ENCODE measurements around the gene DNAH17. TPM values are rescaled to one million over a fixed set of nuclear protein-coding genes. Genes with fewer than 3 reads are reported as not detected.

DNAH17 gene
- total RNA-seq, 1 experiment from 2014 or later = 0.13 TPM

DNA sequence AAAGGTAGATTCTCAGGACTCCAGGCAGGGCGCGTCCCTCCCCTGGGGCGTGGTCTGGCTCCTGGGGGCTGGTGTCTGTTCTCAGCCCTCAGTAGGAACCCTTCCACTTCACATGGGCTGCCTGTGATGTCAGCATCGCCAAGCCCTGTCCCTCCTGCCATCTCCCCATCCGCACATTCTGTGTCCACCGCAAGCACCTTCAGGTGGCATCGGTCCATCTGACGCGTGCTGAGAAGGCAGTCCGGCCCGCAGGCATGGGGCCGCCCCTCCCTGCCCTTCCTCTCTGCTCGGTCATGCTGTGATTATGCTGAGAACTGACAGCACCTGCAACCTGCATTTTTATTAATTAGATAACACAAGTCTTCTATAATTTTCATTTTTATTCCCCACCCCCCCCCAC lies 12.7 kb upstream of the DNAH17 start:
- WGBS (ENCODE audit: extremely low coverage, insufficient read length, low lambda C conversion rate) = no CpG with 5 or more reads among the region's 13 CpGs

More for the DNA sequence above, 12.7 kb upstream of the DNAH17 start:
- Histone ChIP-seq H4K20me1 (ENCODE audit: control insufficient read depth, insufficient read depth, insufficient read length) (no peaks in the 10 kb centered on the region), H3K9me3 (ENCODE audit: control insufficient read depth, low read depth, low read length) (no peaks in the 10 kb centered on the region), H3K79me2 (ENCODE audit: insufficient read depth, low read length) (no peaks in the 10 kb centered on the region), H2AK5ac (ENCODE audit: insufficient read length, low read length) (no peak overlapping the region), H3K14ac (ENCODE audit: insufficient read depth, low read length) (no peak overlapping the region; the same call in 1 of the 2 replicates), H3K56ac (ENCODE audit: insufficient read length, low read depth, low read length) (no peak overlapping the region), H3K4ac (ENCODE audit: low read depth, low read length) (no peak overlapping the region), H3K27ac (ENCODE audit: insufficient read length, low read depth, low read length) (no peak overlapping the region), H4K8ac (replicated peaks; ENCODE audit: insufficient read length, low read depth, low read length) (no peak overlapping the region), H3K23me2 (ENCODE audit: insufficient read length, low read depth, low read length, poor library complexity, severe bottlenecking) (no peaks in the 10 kb centered on the region), H3K9ac (ENCODE audit: extremely low read depth, insufficient read length, low read length) (no peak overlapping the region), H3K4me1 (ENCODE audit: insufficient read depth, low read length) (no peaks in the 10 kb centered on the region), H2BK15ac (ENCODE audit: low read depth, low read length) (no peak overlapping the region), H4K5ac (ENCODE audit: insufficient read length, low read depth, low read length) (no peak overlapping the region), H3K23ac (ENCODE audit: insufficient read length, low read depth, low read length) (no peak overlapping the region), H3K79me1 (ENCODE audit: insufficient read depth, low read depth, low read length, poor library complexity, severe bottlenecking) (no peaks in the 10 kb centered on the region), H2BK5ac (ENCODE audit: insufficient read length, low read length) (no peak overlapping the region), H2BK20ac (ENCODE audit: low read depth, low read length, poor library complexity, severe bottlenecking) (no peak overlapping the region), H3K4me2 (ENCODE audit: insufficient read depth, insufficient read length, low read length) (no peak overlapping the region), H2BK120ac (ENCODE audit: low read depth, low read length, poor library complexity, severe bottlenecking) (no peak overlapping the region), H4K91ac (ENCODE audit: insufficient read length, low read depth, low read length) (no peak overlapping the region), H3T11ph (ENCODE audit: low read length) (no peak overlapping the region), H2BK12ac (ENCODE audit: insufficient read length, low read depth, low read length) (no peak overlapping the region), H3K27me3 (ENCODE audit: insufficient read depth, low read length) (no peaks in the 10 kb centered on the region), H3K18ac (ENCODE audit: insufficient read length, low read depth, low read length) (no peak overlapping the region), H2AFZ (ENCODE audit: low read length) (no peak overlapping the region)
- H3K9me3 Mint-ChIP-seq = no peaks in the 10 kb centered on the region
- H3K27me3 Mint-ChIP-seq (ENCODE audit: low read depth) = peaks cover 9% of the 10 kb centered on the region
- DNase-seq = no peak
- no peak overlapping the region for H3K27ac Mint-ChIP-seq
- TF ChIP-seq CTCF (conservative IDR thresholded peaks at IDR 0.05) = no peak
- no peak overlapping the region for H3K4me3 Mint-ChIP-seq
- H3K36me3 Mint-ChIP-seq (ENCODE audit: insufficient read depth in 1 of 3, low read depth in 3 of 3) = no peaks in the 10 kb centered on the region
- H3K4me1 Mint-ChIP-seq = peaks cover 15 to 17% of the 10 kb centered on the region in 2 experiments

Measured in H9 (cell line).